D721Med (cell line): ENCODE measurements around the gene NTRK3.

Experiments
- DNase-seq: peaks from one replicate; pipeline ENCODE4 v3.0.0; 2011; ENCODE audit warnings: low spot score; ENCODE audit not compliant: insufficient read length
- FAIRE-seq: peaks from 2 replicates; lab custom pipeline; 2011; peaks lifted over from hg19 to GRCh38; lab: Jason Lieb, UNC
- TF ChIP-seq, protein P1 (sequence below): IDR thresholded peaks from 2 replicates; pipeline ENCODE4 v1.5.1; 2012; ENCODE audit warnings: mild to moderate bottlenecking, control low read depth; ENCODE audit not compliant: insufficient read depth; ENCODE audit errors: missing control alignments

Gene NTRK3

DNA sequence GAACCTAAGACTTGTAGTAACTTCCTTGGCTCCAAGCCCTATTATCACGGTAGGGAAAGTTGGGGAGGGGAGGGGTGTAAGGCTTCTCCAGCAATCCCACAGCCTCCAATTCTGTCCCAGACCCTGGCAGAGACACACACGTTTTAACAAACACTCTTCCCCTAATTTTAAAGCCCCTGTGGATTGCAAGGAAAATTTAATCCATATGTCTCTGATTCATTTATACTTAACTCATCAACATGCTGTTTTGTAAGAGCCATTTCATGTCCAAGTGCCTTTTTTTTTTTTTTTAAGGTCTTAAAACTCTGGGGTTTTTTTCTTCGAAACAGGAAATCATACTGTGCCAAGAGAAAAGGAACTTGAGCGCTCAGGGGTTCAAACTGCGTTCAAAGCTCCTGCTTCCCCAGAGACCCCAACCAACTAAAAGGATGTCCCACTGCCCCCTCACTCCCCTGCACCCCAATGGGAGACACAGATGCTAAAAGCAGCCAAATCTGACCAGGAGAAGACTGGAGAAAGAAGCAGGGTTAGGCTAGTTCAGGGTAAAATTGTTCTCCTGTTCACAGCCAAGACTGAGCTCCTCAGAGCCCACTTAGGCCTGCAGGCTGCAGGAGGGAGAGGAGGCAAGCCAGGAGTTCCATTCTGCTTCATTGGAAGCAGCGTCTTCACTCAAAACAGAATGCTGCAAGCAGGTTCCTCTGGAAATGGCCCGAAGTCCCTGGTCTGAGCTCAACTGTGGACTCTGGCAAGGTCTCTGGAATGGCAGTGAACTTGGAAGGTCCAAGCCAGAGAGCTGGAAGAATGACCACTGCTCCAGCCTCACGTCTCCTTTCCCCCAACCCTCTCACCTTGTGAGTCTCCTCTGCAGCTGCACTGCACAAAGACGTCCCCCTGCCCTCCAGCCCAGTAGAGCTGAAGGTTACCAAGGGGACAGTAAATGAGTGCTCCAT is 172.5 kb downstream of the NTRK3 start:
- TF ChIP-seq, protein P1, sequence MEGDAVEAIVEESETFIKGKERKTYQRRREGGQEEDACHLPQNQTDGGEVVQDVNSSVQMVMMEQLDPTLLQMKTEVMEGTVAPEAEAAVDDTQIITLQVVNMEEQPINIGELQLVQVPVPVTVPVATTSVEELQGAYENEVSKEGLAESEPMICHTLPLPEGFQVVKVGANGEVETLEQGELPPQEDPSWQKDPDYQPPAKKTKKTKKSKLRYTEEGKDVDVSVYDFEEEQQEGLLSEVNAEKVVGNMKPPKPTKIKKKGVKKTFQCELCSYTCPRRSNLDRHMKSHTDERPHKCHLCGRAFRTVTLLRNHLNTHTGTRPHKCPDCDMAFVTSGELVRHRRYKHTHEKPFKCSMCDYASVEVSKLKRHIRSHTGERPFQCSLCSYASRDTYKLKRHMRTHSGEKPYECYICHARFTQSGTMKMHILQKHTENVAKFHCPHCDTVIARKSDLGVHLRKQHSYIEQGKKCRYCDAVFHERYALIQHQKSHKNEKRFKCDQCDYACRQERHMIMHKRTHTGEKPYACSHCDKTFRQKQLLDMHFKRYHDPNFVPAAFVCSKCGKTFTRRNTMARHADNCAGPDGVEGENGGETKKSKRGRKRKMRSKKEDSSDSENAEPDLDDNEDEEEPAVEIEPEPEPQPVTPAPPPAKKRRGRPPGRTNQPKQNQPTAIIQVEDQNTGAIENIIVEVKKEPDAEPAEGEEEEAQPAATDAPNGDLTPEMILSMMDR: no peak
- no peak for FAIRE-seq
- no peak for DNase-seq

- DNase-seq (no peak), FAIRE-seq (no peak)
- TF ChIP-seq, protein P1: no peak
Measured at GRCh38 chr15:88080616-88081015, 175.9 kb downstream of the NTRK3 start.

DNA sequence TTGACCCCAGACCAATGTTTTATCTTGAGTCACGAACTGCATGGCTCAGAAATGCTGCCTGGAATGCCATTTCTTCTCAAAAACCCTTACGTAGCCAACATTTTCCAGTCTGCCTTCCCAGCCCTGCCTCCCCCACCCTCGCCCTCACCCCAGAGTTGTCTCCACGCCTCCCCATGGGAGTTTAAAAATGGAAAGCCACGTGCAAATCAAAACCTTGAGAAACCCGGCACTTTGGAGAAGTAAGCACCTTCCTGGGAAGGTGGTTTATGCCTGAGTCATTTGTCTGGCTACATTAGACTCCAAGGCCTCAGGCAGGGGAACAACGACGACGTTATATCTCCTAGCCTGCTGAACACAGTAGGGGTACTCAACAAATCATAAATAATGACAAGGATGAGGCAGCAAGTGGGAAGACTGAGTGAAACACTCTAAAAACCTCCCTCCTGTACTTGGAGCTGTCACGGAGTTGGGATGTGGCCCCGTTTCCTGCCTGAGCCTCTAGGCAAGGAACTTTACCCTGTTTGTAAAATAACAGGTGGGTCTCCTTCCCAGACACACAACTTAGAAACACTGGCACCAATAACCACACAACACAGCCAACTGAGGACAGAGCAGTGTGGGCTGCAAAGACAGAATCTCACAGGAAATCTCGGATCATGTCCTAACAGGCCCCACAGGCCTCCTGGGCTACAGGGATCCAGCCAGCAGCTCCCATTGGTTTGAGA is 179.1 kb downstream of the NTRK3 start:
- TF ChIP-seq, protein P1: no peak
- DNase-seq: no peak
- FAIRE-seq: no peak

DNA sequence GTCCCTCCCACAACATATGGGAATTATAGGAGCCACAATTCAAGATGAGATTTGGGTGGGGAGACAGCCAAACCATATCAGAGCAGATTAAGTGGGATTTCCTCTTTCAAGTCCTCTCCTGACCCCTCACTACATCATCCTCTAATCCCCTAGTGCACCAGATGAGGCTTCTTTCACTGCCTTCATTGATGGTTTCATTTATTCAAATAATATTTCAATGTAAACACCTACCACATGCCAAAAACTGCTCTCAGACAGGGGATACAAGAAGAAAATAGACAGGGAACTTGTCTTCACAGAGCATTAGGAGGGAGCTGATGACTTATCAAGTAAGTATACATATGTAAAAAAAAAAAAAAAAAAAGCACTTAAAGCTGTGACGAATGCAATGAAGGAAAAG is 180.2 kb downstream of the NTRK3 start:
- TF ChIP-seq, protein P1: no peak
- FAIRE-seq (no peak), DNase-seq (no peak)

DNA sequence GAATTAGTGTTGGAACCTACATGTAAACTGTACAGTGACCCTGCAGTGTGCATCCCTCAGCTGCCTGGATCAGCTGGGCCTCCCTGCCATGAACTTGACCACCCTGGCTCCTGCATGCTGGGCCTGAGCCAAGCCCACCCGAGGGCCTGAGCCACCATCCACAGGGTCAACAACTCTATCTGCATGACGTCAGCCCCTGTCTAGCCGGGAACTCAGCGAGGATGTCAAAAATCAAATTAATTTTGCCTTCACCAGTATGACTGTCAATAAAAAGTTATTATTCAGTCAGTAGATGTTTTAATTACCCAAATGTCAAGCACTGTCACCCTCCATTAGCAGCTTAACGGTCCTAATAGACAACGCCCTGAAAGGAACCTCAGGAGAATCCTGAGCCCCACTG is 181.4 kb downstream of the NTRK3 start:
- TF ChIP-seq, protein P1: no peak
- no peak for DNase-seq
- FAIRE-seq: no peak

DNA sequence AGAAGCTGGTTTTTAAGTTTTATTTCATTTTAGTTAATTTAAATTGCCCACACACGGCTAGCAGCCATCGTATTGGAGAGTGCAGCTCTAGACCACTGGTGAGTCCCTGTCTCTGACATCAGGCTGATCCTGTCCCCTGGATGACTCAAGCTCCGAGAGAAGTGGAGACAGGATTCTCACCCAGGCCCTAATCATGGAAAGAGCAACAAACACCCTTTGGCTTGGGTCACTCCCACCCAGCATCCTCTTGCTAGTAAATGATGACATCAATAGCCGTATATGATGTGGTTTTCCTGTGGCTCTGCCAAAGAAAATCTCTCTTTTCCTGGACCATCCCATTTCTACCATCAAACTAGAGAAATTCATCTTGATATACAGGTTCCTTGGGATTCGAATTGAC is 182.2 kb downstream of the NTRK3 start:
- DNase-seq (no peak), FAIRE-seq (no peak)
- TF ChIP-seq, protein P1: no peak
